AG09309 (cell line): ENCODE results near the gene PCBP1.
A peak's percentile ranks its signal among the peaks of the same experiment; 100 is the strongest.

Experiments
- DNase-seq: peaks from one replicate; pipeline ENCODE4 v3.0.0-alpha.2; 2010; ENCODE audit warnings: low read depth
- H3K4me3 ChIP-seq: 2 replicates; pipeline ENCODE4 v1.5.1; 2011; ENCODE audit warnings: mild to moderate bottlenecking, low read depth, low read length, moderate library complexity; ENCODE audit not compliant: control insufficient read depth
- TF ChIP-seq, protein P1 (sequence below): IDR thresholded peaks from 2 replicates; pipeline ENCODE4 v1.5.1; 2011; ENCODE audit warnings: mild to moderate bottlenecking, low read depth, low read length, inconsistent platforms; ENCODE audit not compliant: insufficient read depth, control insufficient read depth; ENCODE audit errors: missing control alignments

PCBP1 gene

DNA sequence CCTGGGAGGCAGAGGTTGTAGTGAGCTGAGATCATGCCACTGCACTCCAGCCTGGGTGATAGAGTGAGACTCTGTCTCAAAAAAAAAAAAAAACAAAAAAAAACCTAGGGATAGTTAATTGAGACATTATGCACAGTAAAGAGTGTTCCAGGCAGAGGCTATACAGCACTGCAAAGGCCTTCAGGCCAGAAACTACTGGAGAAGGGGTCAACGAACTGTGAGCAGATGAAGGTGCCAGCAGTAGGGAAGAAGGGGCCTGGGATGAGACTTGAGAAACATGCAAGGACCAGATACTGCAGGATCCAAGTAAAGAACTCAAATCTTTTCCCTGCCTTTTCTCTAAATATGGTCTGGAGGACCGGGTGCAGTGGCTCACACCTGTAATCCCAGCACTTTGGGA, 26.0 kb upstream of the PCBP1 start:
- no peak overlapping the region for H3K4me3 ChIP-seq
- DNase-seq: no peak
- TF ChIP-seq, protein P1, sequence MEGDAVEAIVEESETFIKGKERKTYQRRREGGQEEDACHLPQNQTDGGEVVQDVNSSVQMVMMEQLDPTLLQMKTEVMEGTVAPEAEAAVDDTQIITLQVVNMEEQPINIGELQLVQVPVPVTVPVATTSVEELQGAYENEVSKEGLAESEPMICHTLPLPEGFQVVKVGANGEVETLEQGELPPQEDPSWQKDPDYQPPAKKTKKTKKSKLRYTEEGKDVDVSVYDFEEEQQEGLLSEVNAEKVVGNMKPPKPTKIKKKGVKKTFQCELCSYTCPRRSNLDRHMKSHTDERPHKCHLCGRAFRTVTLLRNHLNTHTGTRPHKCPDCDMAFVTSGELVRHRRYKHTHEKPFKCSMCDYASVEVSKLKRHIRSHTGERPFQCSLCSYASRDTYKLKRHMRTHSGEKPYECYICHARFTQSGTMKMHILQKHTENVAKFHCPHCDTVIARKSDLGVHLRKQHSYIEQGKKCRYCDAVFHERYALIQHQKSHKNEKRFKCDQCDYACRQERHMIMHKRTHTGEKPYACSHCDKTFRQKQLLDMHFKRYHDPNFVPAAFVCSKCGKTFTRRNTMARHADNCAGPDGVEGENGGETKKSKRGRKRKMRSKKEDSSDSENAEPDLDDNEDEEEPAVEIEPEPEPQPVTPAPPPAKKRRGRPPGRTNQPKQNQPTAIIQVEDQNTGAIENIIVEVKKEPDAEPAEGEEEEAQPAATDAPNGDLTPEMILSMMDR: no peak

DNA sequence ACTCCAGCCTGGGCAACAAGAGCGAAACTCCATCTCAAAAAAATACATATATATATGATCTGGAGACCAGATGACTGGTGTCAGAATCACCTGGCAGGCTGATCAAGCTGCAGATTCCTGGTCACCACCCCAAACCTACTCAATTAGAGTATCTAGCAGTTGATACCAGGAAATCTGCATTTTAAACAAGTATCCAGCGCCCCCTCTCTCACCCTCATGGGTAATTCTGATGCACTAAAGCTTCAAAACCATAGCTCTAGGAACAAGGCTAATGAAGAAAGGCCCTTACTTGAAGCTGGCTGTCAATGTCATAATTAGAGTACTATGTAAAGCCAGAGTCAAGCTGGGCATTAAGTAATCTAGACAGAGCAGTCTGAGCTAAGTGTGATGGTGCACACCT, 25.0 kb upstream of the PCBP1 start:
- TF ChIP-seq, protein P1: no peak
- H3K4me3 ChIP-seq: no peak overlapping the region
- no peak for DNase-seq

DNA sequence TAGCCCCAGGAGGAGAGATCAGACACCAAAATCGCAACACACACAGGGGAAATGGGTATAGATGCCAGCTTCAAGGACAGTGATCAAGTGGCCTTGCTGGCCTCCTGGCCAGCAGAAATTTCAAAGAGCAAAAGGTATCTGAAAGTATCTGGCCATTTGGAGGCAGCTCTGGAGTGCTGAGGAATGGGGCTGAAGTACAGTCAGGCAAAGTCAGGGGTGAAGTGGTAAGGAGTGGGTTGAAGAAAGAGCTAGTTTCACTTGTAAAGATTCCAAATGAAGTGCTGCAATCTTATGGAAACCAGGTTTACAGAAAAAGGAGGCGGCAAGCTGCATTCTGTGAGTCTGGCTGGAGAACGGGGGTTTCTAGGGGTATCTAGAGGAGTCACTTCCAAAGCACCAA, 19.2 kb upstream of the PCBP1 start:
- no peak for DNase-seq
- TF ChIP-seq, protein P1: no peak
- no peak overlapping the region for H3K4me3 ChIP-seq

DNA sequence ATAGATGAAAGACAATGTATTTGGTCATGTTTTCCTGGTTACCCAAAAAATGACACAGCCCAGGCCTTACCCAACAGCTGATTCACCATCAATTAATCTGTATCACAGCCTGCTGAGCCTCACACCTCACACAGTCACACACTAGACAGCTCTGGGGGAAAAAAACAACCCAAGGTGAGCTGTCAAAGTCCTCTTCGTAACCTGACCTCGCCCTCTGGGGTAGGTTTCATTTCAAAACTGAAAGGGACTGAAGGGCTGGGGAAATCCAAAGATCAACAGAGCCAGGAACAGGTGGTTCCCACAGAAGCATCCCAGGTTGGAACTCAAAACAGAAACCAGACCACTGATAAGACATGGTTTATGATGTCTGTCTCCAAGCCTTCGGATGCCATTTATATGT, 18.2 kb upstream of the PCBP1 start:
- TF ChIP-seq, protein P1: no peak
- no peak overlapping the region for H3K4me3 ChIP-seq
- no peak for DNase-seq

DNA sequence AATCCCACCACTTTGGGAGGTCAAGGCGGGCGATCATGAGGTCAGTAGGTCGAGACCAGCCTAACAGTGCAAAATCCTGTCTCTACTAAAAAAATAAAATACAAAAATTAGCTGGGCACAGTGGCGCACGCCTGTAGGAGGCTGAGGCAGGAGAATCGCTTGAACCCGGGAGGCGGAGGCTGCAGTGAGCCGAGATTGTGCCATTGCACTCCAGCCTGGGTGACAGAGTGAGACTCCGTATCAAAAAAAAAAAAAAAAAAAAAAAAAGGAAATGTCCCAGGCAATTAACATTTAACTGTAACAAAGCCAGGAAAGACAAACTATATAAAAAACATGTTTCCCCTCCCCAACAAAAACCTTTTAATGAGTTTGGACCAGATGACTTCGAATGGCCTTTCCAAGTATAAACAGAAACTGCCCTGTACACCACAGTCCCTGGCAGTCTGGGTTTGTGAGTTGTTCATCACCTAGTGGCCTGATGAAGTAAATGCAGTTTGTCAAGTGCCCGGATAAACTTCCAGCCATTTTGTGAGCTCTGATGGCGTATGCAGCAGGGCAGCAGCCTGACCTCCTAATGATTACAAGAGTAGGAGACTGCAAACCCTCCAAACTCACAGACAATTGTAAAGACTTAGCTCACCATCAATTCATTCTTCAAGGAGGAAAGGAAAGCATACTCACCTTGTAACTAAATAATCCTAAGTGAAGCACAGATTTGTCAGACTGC, 16.6 kb upstream of the PCBP1 start:
- DNase-seq: peak; percentile 68
- H3K4me3 ChIP-seq: no peak overlapping the region
- TF ChIP-seq, protein P1: peak; percentile 90

DNA sequence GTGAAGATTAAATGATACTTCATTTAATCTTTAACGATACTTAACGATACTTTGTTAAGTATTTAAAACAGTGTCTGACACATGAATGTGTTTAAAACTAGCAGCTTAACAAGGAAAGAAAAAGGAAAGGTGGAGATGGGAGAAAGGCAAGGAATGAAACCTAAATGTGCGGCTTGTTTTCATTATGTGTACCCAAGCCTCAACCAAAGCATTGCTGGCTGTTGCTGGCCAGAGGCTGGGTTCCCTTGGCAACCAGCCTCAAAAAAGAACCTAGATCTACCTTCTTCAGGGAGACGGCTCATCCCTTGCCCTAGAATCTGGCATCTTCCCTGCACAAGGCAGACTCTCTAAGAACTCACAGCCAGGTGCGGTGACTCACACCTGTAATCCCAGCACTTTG, 13.8 kb upstream of the PCBP1 start:
- H3K4me3 ChIP-seq: no peak overlapping the region
- TF ChIP-seq, protein P1: no peak
- DNase-seq: no peak

DNA sequence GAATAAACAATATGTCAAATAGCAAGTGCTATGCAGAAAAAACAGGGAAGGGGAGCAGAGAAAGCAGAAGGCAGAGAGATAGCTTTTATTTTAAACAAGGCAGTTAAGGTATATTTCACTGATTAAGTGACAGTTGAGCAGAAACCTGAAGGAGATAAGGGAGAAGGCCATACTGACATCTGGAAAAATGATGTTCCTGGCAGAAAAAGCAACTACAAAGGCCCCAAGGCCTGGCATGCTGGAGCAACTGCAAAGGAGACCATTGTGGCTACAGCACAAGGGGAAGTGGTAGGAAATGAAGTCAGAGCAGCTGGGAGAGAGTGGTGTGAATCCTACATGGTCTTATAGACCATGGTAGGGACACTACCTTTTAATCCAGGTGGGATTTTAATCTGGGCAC, 8.9 kb upstream of the PCBP1 start:
- no peak overlapping the region for H3K4me3 ChIP-seq
- no peak for DNase-seq
- TF ChIP-seq, protein P1: no peak
